ENCODE data around the gene MTMR1. TPM values are rescaled to one million over a fixed set of nuclear protein-coding genes. Genes with fewer than 3 reads are reported as not detected.

The MTMR1 gene
- total RNA-seq, 1 donor from 2014 or later = 18.3 TPM

DNA sequence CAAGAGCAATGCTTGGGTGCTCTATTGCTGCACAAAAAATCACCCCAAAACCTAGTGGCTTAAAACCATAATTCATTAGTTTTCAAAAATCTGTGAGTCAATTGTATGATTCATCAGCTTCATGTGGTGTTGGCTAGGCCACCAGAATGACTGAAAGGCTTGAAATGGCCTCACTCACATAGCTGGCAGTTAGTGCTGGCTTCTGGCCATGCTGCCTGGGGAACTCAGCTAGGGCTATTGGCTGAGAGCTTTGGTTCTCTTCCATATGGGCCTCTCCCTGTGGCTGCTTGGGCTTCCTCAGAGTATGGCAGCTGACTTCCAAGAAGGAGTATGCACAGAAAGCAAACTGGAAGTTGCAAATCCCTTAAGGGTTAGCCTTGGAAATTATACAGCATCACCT, 3.1 kb upstream of the MTMR1 start:
- TF ChIP-seq, protein P1, sequence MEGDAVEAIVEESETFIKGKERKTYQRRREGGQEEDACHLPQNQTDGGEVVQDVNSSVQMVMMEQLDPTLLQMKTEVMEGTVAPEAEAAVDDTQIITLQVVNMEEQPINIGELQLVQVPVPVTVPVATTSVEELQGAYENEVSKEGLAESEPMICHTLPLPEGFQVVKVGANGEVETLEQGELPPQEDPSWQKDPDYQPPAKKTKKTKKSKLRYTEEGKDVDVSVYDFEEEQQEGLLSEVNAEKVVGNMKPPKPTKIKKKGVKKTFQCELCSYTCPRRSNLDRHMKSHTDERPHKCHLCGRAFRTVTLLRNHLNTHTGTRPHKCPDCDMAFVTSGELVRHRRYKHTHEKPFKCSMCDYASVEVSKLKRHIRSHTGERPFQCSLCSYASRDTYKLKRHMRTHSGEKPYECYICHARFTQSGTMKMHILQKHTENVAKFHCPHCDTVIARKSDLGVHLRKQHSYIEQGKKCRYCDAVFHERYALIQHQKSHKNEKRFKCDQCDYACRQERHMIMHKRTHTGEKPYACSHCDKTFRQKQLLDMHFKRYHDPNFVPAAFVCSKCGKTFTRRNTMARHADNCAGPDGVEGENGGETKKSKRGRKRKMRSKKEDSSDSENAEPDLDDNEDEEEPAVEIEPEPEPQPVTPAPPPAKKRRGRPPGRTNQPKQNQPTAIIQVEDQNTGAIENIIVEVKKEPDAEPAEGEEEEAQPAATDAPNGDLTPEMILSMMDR (conservative IDR thresholded peaks at IDR 0.05) = no peak
- peaks cover 5% of the 10 kb centered on the region for H3K4me1 Mint-ChIP-seq
- H3K36me3 Mint-ChIP-seq (ENCODE audit: low read depth) = peaks cover 5% of the 10 kb centered on the region
- no peak for DNase-seq (ENCODE audit: low read depth, low spot score)
- H3K27ac Mint-ChIP-seq (ENCODE audit: unreplicated experiment) = no peak overlapping the region
- no peaks in the 10 kb centered on the region for H3K27me3 Mint-ChIP-seq (ENCODE audit: low read depth)
- H3K4me3 Mint-ChIP-seq = peak overlapping the region; percentile 19
- H3K9me3 Mint-ChIP-seq = peaks cover 10% of the 10 kb centered on the region

DNA sequence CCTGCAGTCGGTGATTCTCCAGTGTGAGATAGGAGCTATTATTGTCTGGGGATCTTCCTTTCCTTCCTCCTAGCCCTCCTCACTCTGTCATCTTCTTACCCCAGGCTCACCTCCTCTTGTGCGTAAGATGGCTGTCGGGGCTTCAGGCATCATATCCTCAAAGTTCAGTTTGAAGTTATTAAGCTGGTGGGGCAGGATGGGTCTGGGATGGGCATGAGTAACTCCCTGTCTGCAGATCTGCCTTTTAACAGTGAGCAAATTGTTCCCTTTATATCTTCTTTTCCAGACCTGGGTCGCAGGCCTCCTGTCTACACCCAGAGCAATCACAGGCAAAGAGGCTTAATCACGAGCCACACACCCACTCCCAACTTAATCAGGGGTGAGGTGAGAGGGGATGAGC, 900 bp upstream of the MTMR1 start:
- H3K4me1 Mint-ChIP-seq = peaks cover 10% of the 10 kb centered on the region
- H3K9me3 Mint-ChIP-seq = peaks cover 13% of the 10 kb centered on the region
- DNase-seq (ENCODE audit: low read depth, low spot score) = no peak
- peaks cover 9% of the 10 kb centered on the region for H3K36me3 Mint-ChIP-seq (ENCODE audit: low read depth)
- H3K27me3 Mint-ChIP-seq (ENCODE audit: low read depth) = no peaks in the 10 kb centered on the region
- TF ChIP-seq, protein P1 (conservative IDR thresholded peaks at IDR 0.05) = no peak
- H3K27ac Mint-ChIP-seq (ENCODE audit: unreplicated experiment) = no peak overlapping the region
- peak overlapping the region; percentile 93 for H3K4me3 Mint-ChIP-seq

DNA sequence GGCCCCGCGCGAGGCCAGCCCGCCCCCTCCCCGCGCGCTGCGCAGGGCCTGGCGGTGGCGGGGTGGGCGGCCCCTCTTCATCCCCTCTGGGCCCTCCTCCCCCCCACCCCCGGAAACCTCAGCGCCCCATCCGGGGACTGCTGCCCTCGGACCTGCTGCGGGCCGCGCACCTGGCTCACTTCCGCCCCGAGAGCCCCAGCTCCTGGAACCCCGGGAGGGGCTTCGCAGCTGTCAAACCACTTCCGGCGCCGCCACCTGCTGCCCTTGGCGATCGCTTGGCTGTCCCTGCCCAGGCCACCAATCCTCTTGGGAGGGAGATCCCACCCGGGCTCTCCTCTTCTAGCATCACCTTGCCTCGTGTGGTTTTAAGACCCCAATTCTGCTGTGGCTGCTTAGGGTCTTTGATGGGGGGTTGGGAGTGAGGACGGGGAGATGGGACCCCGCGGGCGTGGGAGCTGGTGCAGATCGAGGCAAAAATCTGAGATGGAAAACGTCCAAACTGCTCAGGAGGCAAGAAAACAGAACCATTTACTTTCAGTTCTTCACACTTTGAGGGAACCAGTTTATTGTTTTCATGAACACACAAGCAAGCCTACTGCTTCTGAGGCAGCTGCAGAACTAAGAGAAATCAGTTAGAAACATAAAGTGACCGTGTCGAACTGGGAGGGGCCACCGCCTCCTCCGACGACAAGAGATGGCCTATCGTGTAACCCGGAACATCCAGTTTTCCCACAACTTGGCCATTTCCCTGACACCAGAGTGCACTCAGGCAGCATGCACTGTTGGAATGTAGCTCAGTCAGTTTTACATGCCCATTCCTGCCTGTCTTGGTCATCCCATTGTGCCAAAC, 754 bp downstream of the MTMR1 start:
- H3K36me3 Mint-ChIP-seq (ENCODE audit: low read depth) = peaks cover 9% of the 10 kb centered on the region
- H3K9me3 Mint-ChIP-seq = peaks cover 10% of the 10 kb centered on the region
- TF ChIP-seq, protein P1 (conservative IDR thresholded peaks at IDR 0.05) = no peak
- no peak for DNase-seq (ENCODE audit: low read depth, low spot score)
- H3K4me1 Mint-ChIP-seq = peaks cover 10% of the 10 kb centered on the region
- H3K4me3 Mint-ChIP-seq = peak overlapping the region; percentile 88
- H3K27ac Mint-ChIP-seq (ENCODE audit: unreplicated experiment) = no peak overlapping the region
- H3K27me3 Mint-ChIP-seq (ENCODE audit: low read depth) = no peaks in the 10 kb centered on the region

DNA sequence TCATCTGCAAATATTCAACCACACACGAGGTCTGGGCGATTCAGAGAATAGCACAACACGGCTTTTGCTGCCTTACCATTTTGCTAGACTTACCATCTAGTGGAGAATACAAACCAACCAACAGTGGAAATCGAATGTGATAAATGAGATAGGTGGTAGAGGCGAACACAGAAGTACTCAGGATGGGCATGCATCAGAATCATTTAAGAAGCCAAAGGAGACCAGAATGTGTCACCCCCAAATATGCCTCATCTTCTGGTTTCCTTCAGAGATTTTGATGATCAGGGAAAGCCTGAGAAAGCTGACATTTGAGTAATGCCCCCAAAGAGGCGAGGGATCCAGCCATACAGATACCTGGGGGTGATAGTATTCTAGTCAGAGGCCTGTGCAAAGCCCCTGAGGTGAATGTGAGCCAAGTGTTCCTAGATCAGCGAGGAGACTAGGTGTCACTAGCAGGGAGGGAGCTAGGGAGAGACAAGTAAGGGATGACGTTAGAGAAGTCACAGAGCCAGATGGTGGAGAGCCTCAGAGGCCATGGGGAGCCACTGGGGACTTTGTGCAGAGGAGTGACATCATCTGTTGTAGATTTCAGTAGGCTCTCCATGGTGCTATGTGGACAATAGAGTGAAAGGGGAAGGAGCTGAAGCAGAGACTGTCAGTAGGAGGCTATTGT, 1.7 kb downstream of the MTMR1 start:
- Mint-ChIP-seq H3K27me3 (ENCODE audit: low read depth) (no peaks in the 10 kb centered on the region), H3K27ac (ENCODE audit: unreplicated experiment) (no peak overlapping the region), H3K4me1 (peaks cover 10% of the 10 kb centered on the region), H3K4me3 (peak overlapping the region; percentile 20), H3K9me3 (peaks cover 10% of the 10 kb centered on the region), H3K36me3 (ENCODE audit: low read depth) (peaks cover 9% of the 10 kb centered on the region)
- no peak for DNase-seq (ENCODE audit: low read depth, low spot score)
- TF ChIP-seq, protein P1 (conservative IDR thresholded peaks at IDR 0.05) = no peak

DNA sequence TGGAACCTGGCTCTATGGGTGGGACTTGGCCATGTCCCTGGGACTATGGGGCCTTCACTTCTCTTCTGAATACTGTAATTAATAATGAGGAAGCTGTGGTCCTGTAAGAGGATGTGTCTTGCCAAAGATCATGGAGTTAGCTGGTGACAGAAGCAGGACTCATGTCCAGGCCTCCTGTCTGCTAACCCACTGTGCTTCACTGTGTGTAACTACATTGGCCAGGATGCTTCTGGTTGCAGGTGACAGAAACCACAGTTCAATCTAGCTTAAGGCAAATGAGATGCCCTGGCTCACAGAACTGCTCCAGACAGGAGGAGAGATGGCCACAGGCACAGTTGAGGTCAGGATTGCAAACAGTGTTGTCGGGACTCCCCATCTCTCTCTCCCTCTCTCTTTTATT, 3.1 kb downstream of the MTMR1 start:
- TF ChIP-seq, protein P1 (conservative IDR thresholded peaks at IDR 0.05) = no peak
- Mint-ChIP-seq H3K4me1 (peaks cover 10% of the 10 kb centered on the region), H3K9me3 (peaks cover 5% of the 10 kb centered on the region), H3K27ac (ENCODE audit: unreplicated experiment) (no peak overlapping the region), H3K36me3 (ENCODE audit: low read depth) (peaks cover 6% of the 10 kb centered on the region), H3K27me3 (ENCODE audit: low read depth) (no peaks in the 10 kb centered on the region), H3K4me3 (no peak overlapping the region)
- no peak for DNase-seq (ENCODE audit: low read depth, low spot score)
